DLD1 (cell line): ENCODE measurements around the gene MAPK12.

Experiments
- in situ Hi-C: cut with HindIII; loops from 2 replicates; pipeline ENCODE4 v1.10.0; 2017; ENCODE audit warnings: low sequenced_read_pairs

MAPK12 gene

GRCh38 chr22:50261615-50262459, at the start of gene MAPK12:
Gene MAPK12, minus strand, starts transcription at chr22:50261683. Its CDS starts 174 bp downstream, at chr22:50261509.
- in situ Hi-C loops, result no loop called here

DNA sequence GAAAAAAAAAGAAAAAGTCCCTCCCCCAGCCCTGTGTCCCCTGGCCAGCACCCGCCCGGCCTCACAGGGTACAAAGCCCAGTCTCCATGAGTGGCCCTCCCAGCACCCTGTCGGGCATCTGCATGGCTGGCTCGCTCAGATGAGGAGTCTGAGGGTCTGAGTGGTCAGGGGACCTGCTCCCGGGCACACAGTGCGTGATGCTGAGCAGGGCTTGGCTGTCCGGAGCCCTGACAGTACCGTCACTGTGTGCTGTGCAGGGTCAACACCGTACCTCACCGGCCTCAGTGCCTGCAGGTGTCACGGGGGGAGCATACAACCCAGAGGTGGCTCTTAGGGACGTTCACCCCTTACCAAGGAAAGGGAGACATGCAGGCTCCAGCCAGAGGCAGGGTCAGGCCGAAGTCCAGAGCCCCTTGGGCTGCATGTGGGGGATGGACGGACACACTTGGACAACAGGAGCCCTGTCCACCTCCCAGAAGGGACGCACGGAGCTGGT, 49.5 kb upstream of the MAPK12 start:
- in situ Hi-C loops, result no loop called here

GRCh38 chr22:50310031-50310722, 48.7 kb upstream of the MAPK12 start:
- in situ Hi-C loops, result no loop called here

DNA sequence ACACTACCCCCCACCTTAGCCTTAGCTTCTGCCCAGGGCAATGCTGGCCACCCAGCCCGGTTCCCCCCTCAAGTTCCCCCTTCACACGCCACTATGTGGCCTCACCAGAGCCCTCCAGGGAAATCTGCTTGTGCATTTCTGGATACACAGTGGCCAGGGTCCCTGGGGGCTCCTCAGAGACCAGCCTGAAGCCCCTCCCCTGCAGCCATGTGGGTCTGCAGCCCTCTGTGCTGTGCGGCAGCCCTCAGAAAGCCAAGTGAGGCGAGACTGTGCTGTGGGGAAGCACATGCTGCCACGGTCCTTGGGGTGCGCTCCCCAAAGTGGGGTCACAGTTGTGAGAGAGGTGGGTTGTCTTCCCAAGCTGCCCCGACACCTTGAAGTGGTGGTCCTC, 48.1 kb upstream of the MAPK12 start:
- in situ Hi-C loops, result no loop called here

GRCh38 chr22:50308986-50309600, 47.6 kb upstream of the MAPK12 start:
- in situ Hi-C loops, result no loop called here

- in situ Hi-C loops, result no loop called here
Observed at GRCh38 chr22:50308597-50308935, 47.1 kb upstream of the MAPK12 start.

DNA sequence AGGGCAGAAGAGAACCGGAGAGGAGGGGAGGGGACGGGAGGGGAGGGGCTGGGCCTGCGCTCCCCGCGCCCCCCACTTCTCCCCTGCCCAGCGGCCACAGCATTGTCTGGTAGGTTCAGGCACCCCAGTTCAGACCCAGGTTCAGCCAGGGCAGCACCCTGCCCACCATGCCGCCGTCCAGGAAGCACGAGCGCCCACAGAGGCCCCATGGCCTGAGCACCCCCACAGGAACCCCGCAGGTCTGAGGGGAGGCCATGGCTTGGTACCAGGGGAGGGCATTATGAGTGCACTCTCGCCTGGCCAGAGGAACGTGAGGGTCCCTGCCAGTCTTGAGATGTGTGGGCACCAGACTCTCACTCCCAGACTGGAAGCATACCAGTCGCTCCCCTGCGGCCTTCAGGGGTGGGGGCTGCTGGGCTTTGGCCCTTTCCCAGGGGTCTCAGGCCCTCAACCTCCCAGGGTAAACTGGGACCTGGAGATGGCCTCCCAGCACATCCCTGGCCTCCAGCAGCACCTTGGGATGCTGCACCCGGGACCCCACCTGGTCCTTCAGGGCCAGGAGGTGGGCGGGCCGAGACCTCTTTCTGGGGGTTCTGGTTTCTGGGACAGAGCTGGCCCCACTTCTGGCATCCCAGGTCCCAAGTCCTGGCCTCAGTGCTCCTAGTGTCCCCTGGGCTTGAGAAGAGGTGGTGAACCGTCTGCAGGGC, 46.6 kb upstream of the MAPK12 start:
- in situ Hi-C loops, result no loop called here

GRCh38 chr22:50306753-50307749, 45.6 kb upstream of the MAPK12 start, which contains the start of gene PLXNB2:
Gene PLXNB2, minus strand, starts transcription at chr22:50307646. Its CDS starts 17,062 bp downstream, at chr22:50290584.
- in situ Hi-C loops, result no loop called here

GRCh38 chr22:50305923-50306566, 44.6 kb upstream of the MAPK12 start:
- in situ Hi-C loops, result no loop called here

DNA sequence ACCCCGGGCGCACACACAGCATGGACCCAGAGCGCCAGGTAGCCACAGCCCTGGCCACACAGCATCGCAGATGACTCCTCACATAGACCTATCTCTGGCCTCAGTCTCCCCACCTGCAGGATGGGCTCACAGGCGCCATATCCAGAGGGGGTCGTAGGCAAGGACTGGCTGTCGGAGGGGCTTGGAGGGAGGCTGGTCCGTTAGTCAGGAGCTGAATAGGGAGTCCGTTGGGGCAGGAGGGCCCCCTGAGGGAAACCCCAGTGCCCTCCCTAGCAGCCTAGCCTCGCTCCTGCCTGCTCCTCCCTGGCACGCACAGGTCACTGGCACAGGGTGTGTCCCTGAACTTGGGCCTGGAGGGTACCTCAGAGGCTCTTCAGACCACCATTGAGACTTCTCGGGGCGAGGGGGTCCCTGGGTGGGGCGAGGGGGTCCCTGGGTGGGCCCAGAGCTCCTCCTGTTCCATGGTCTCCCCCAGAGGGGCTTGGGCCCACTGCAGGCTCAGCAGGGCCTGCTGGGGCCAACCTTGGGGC, 44.0 kb upstream of the MAPK12 start:
- in situ Hi-C loops, result no loop called here

DNA sequence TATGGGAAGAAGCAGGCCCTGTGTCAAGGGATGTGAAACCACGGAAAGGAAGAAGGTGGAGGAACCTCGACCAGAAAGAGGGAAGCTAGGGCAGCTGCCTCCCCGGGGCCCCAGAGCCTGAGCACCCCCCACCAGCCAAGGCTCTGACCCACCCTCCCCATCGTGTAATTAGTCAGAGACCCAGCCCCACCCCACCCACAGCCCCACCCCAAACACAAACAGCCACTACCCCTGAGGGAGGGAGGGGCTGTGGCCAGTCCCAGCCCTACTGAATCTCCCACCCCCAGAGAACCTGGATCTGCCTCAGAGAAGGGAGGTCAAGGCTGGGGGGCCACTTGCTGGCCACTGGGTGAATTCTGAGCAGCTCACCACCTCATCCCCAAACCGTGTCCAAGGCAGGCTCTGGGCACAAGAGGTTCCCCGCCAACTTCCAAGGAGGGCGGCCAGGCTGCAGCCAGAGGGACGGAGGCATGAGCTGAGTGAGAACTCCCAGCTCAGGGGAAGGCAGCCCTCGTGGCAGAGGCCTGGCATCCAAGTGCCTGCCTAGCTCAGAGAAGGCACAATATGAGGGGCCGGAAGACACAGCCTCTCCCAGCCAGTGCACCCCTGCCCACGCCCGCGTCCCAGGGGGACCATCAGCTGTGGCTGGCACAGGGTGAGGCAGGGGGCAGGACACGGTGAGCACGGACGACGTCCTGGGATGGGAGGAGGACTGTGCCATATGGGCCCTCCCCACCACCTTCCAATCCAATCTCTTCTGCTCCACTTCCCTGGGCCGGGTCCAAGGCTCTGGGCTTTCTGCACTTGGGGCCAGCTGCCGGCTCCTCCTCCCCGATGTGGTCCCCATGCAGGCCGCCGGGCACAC, 43.3 kb upstream of the MAPK12 start:
- in situ Hi-C loops, result no loop called here

DNA sequence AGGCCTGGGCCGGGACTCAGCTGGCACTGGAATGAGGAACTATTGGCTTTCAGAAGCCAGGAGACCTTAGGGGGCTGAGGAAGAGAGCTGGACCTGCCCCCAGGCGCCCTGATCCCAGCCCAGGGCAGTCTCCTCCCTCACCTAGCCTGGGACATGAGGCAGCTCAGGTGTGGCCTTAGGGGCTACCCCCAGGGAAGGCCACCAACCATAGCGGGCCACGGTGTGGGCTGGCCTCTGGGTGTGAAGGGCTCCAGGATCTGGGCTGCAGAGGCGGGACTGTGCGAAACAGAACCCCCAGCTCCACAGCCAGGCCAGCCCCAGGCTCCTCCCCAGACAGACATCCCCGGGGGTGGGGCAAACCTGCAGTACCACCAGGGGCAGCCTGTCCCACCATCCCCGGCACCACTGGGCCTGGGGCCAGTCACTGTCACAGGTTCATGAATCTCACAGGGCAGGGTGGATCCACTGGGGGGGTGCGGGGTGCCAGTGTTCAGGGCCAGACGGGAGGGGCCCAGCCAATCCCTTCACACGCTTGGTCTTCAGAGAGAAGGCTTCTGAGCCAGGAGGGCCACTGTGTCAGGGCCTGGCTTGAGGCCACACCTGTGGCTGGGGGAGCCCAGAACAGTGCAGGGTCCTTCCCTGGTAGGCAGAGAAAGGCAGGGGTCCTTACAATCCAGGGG, 42.5 kb upstream of the MAPK12 start:
- in situ Hi-C loops, result no loop called here

DNA sequence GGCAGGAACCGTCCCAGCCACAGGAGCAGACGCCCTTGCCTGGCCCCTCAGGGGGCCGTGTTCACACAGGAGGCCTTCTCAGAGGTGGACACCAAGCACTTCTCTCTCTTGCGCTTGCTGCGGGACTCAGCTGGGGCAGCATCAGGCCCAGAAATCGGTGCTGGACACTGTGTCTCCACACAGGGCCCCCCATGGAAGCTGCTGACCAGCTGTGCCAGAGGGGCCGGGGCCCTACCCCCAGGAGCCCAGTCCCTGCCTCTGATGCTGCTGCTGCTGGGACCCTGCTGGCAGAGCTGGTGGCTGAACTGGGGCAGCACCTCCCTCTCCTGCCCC, 42.0 kb upstream of the MAPK12 start:
- in situ Hi-C loops, result no loop called here

DNA sequence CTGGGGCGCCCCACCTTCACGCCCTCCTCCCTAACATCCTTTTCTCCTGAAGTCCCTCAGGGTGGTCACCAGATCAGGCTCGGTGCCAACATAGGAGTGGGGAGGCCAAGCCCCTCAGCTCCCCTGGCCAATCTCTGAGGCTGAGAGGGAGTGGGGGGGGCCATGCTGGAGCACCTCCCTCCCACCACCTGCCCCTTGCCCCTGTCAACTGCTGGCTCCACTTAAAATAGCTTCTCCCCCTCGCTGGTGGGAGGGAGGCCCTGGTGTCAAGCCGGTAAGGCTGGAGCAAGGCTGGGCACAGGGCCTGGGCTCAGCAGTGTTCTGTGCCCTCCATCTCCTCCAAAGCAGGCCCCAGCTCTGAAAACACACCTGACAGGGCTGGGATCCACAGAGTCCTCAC, 41.1 kb upstream of the MAPK12 start:
- in situ Hi-C loops, result no loop called here

GRCh38 chr22:50302041-50302541, 40.6 kb upstream of the MAPK12 start:
- in situ Hi-C loops, result no loop called here

- in situ Hi-C loops, result no loop called here
Observed at GRCh38 chr22:50301581-50301991, 40.1 kb upstream of the MAPK12 start.

GRCh38 chr22:50300620-50301257, 39.3 kb upstream of the MAPK12 start:
- in situ Hi-C loops, result no loop called here
